Left lung (tissue), 10 donors: ENCODE data around the gene ZAR1L. TPM values are rescaled to one million over a fixed set of nuclear protein-coding genes. Genes with fewer than 3 reads are reported as not detected.

ENCODE experiments used
- ATAC-seq: fragments of 200-7000 bp; cut with Tn5 transposase; one replicate; pipeline ENCODE4 v1.9.1; 2020; ENCODE audit warnings: moderate library complexity
- DNase-seq, 4 donors: peaks; one replicate each; pipeline ENCODE4 v3.0.0-alpha.2; 2013 to 2020
- H3K27ac ChIP-seq, 2 donors: fragments of 200-600 bp; sonication (generic) in 1 of 2; one replicate each; pipeline versions ENCODE4 v1.5.0 to v1.8.0; 2020 to 2021
- H3K27me3 ChIP-seq, 2 donors: fragments of 200-600 bp; sonication (generic) in 1 of 2; one replicate each; pipeline versions ENCODE4 v1.5.0 to v1.8.0; 2020 to 2021
- H3K36me3 ChIP-seq, 2 donors: fragments of 200-600 bp; sonication (generic) in 1 of 2; one replicate each; pipeline versions ENCODE4 v1.5.0 to v1.8.0; 2020 to 2021
- H3K4me1 ChIP-seq, 2 donors: fragments of 200-600 bp; one replicate each; pipeline ENCODE4 v1.8.0; 2021
- H3K4me3 ChIP-seq, 2 donors: fragments of 200-600 bp; sonication (generic) in 1 of 2; one replicate each; pipeline versions ENCODE4 v1.5.0 to v1.8.0; 2020 to 2021; ENCODE audit warnings: mild to moderate bottlenecking in 1 of 2
- H3K9me3 ChIP-seq, 2 donors: fragments of 200-600 bp; sonication (generic) in 1 of 2; one replicate each; pipeline versions ENCODE4 v1.5.0 to v1.8.0; 2020 to 2021
- CTCF ChIP-seq, 2 donors: fragments of 200-600 bp; sonication (generic) in 1 of 2; IDR thresholded peaks; one replicate each; pipeline versions ENCODE4 v1.5.0 to v1.8.0; 2021; ENCODE audit warnings: antibody characterized with exemption in 2 of 2
- intact Hi-C, 2 donors: fragments of 100-400 bp; cut with DNase I; formaldehyde crosslinking; loops; one replicate each; pipeline versions ENCODE4 v1.11.2 to v1.14.2; 2022
- polyA plus RNA-seq, 6 donors: library from polyadenylated mRNA; unstranded; fragments of 120-200 nt; gene quantifications; one replicate each; pipeline ENCODE4 v1.2.1, GENCODE V29; 2013; ENCODE audit not compliant: insufficient read length in 6 of 6
- total RNA-seq, 2 donors: library from RNA; stranded (reverse); fragmentation: NEBNext Ultra II Directional; extraction: Animal tissue kit (Norgen Biotek cat#: 25700); gene quantifications; one replicate each; pipeline ENCODE4 v1.2.1, GENCODE V29; 2021
- donor health status: DM: no; HTN: yes; CAD: no.
- donor health status: DM: no; HTN: no; CAD: no.

Gene ZAR1L
- total and polyA plus RNA-seq, 8 donors, result not detected

- H3K4me3 ChIP-seq, result peak overlapping the region; percentile 4 to 32
- TF ChIP-seq CTCF (IDR thresholded peaks at IDR 0.05), result no peak
- H3K9me3 ChIP-seq, result no peaks in the 10 kb centered on the region
- DNase-seq, result no peak
- H3K27ac ChIP-seq, result peak overlapping the region; percentile 74 to 77
- H3K4me1 ChIP-seq, result no peaks in the 10 kb centered on the region
- peak; percentile 54 for ATAC-seq
- H3K27me3 ChIP-seq, result no peaks in the 10 kb centered on the region
- intact Hi-C loops, result no loop called here
- H3K36me3 ChIP-seq, result peaks cover 0 to 18% of the 10 kb centered on the region in 2 donors
Measured at GRCh38 chr13:32254416-32254815, 60.7 kb downstream of the ZAR1L start.

- Histone ChIP-seq H3K4me1 (no peaks in the 10 kb centered on the region), H3K27me3 (no peaks in the 10 kb centered on the region), H3K4me3 (peak overlapping the region; percentile 4 to 32), H3K27ac (peak overlapping the region; percentile 74 to 77), H3K9me3 (no peaks in the 10 kb centered on the region), H3K36me3 (peaks cover 0 to 19% of the 10 kb centered on the region in 2 donors)
- intact Hi-C loops, result no loop called here
- no peak for TF ChIP-seq CTCF (IDR thresholded peaks at IDR 0.05)
- ATAC-seq (peak; percentile 80), DNase-seq (peak in 1 of 4 donors; percentile 71)
Measured at GRCh38 chr13:32253911-32254399, 61.2 kb downstream of the ZAR1L start.

Other genes with a start within 250 kb of the ZAR1L start
- gene BRCA2, start 145 bp upstream of the ZAR1L start, total RNA-seq, result 10 to 100 TPM in 1 of 2 donors, 1 to 10 TPM in 1; 4.5 to 10.5 TPM
- 10 to 100 TPM in 3 of 6 donors, 1 to 10 TPM in 3; 5.2 to 14.9 (median 10.1) TPM for gene BRCA2, start 145 bp upstream of the ZAR1L start, polyA plus RNA-seq
- 10 to 100 TPM; 12.4 to 13.4 TPM for gene N4BP2L1, start 112.8 kb upstream of the ZAR1L start, total RNA-seq
- 10 to 100 TPM; 32.6 to 52.0 (median 38.3) TPM for gene N4BP2L1, start 112.8 kb upstream of the ZAR1L start, polyA plus RNA-seq
- 100 to 1,000 TPM; 121 to 123 TPM for gene N4BP2L2, start 223.4 kb upstream of the ZAR1L start, total RNA-seq
- 100 to 1,000 TPM; 217 to 301 (median 250) TPM for gene N4BP2L2, start 223.4 kb upstream of the ZAR1L start, polyA plus RNA-seq